HG03095 (cell line): Measurements from ENCODE around the gene NDFIP1.
"Not testable (repeated sequence)": the region's sequence is repeated elsewhere in the genome, so short reads cannot be mapped to it uniquely, and the experiment has no call there.

Experiments used
- ATAC-seq: cut with Tn5 transposase; IDR thresholded peaks from one replicate; pipeline ENCODE4 v1.9.1; 2021; ENCODE audit warnings: moderate library complexity; ENCODE audit not compliant: unreplicated experiment

NDFIP1 gene

DNA sequence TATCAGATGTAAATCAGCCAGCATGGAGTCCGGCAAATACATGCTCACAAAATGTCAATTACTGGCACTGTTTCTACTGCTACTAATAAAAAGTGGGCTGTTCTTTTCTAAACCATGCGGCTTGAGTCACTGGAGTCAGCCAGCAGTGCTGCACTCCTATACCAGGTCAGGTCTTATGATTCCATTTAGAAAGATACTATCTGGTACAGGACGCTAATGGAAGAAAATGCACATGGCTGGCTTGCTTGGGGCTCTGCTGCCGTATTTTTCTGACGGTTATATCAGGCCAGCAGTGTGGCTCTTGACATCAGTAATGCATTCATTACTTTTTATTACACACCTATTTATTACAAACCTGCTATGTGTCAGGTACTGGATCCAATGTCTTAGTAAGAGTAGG lies 74.3 kb downstream of the NDFIP1 start:
- ATAC-seq = no peak

DNA sequence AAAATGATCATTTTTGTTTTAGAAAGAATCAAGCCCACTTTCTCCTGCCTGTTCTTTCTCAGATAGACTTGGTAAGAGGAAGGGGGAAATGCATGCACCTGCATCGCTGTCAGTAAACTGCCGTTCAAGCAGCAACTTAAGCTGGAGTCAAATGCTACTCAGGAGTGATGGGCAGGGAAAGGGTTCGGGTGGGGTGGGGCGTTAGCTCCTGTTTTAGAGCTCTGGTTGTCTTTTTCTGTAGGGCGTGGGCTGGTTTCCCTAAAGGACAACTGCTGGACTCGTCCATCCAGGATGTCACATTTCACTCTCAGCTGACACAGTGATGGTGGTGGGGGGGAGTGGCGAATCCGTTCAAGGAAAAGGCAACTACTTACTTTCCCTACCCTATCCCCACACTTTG lies 75.0 kb downstream of the NDFIP1 start:
- no peak for ATAC-seq

DNA sequence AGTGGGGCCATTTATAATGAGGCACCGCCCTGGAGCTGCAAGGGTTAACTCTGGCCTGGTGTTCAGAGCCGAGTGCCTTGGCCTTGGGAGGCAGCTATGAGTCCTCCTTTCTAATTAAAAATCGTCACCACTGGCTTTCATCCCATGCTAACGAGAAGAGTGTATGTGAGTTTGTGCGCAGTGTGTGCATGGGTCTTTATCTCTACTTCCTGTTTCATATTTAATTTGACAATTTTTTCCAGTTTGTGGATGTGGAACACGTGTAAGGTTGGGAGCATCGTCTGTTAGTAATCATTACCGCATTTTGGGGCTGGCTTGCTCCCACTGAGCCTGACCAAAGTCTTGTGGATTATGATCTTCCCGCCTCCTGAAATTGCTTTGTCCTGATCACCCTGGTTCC lies 76.4 kb downstream of the NDFIP1 start:
- ATAC-seq = no peak

DNA sequence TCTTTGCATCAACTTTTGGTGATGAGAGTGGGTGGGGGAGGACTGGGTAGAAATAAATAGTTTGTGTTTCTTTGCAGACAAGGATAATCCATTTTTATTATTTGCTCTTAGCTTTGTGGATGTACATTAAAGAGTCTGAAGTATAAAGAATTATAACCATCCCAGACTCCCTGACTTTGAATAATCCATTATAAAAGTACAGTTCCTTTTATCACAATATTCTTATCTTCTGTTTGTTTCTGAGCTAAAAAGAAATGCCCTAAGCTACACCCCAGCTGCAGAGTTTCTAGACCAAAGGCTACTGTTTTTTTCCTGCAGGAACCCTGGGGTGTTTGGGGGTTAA lies 77.9 kb downstream of the NDFIP1 start:
- ATAC-seq = no peak

DNA sequence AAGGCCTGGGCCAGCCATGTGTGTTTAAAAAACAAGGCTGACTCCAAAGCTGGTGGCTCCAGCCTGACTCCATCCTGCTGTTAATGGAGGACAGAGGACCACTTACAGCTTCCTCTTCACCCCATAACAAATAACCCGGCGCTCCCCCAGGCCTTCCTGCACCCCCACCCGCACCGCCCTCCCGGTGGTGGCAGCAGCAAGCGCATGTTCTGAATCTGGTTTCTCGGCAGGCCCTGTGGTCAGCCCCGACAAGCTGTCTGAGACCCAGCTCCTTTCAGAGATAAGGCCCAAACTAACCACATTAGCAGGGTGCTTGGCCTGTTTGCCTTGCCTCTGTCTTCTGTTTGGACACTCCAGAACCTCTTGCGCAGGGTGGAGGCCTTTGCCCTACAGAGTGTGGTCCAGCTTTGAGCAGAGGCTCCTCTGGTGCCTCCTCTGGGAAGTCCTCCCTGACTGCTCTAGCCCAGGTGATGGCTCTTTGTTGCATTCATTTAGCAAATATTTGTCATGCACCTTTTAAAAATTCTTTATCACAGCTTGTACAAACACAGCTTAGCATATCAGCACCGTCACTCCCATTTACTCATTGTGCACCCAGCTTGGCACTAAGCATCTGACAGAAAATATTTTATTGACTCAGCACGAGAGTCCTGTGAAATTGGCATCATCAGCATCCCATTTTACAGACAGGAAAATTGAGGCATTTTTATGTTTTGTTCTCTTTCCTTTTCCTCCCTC lies 78.4 kb downstream of the NDFIP1 start:
- no peak for ATAC-seq

DNA sequence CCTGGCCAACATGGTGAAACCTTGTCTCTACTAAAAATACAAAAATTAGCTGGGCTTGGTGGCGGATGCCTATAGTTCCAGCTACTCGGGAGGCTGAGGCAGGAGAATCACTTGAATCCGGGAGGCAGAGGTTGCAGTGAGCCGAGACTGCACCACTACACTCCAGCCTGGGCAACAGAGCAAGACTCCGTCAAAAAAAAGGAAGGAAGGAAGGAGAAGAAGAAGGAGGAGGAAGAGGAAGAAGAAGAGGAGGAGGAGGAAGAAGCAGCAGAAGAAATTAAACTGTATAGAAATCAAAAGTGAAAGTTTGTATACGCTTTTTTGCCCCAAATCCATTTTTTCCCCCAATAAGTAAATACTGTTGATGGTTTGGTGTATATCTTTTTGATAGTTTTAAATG lies 80.1 kb downstream of the NDFIP1 start:
- not testable (repeated sequence) for ATAC-seq

DNA sequence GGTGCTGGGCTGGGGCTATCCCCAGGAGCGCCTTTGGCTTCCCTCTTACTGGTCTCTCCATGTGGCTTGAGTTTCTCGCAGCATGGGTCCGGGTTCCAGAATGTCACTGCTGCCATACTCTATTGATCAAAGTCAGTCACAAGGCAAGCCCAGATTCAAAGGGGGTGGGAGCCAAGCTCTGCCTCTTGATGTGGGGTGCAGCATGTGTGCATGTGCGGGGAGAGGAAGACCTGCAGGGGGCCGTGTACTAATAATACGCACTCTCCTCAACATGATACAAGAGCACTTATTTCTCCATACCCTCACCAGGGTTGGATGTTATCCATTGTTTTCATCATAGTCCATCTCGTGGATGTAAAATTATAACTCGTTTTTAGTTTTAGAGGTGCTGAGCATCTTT lies 81.2 kb downstream of the NDFIP1 start:
- no peak for ATAC-seq

DNA sequence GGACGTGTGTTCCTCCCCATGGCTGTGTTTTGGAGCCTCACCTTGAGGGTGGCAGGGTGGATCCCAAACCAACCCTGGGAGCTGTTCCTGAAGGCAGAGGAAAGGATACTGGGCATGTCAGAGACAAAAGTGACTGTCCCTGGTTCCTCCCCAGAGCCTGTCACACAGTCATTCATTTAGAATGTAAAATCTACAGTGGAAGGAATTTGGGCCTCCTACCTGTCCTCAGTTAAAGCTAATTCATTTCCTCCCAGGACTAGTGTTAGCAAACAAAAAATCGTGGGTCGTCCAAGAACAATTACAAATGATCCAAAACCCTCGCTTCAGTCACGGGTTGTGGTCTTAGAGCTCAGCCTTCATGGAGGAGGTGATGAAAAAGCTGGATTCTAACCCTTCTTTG lies 83.2 kb downstream of the NDFIP1 start:
- ATAC-seq = no peak

DNA sequence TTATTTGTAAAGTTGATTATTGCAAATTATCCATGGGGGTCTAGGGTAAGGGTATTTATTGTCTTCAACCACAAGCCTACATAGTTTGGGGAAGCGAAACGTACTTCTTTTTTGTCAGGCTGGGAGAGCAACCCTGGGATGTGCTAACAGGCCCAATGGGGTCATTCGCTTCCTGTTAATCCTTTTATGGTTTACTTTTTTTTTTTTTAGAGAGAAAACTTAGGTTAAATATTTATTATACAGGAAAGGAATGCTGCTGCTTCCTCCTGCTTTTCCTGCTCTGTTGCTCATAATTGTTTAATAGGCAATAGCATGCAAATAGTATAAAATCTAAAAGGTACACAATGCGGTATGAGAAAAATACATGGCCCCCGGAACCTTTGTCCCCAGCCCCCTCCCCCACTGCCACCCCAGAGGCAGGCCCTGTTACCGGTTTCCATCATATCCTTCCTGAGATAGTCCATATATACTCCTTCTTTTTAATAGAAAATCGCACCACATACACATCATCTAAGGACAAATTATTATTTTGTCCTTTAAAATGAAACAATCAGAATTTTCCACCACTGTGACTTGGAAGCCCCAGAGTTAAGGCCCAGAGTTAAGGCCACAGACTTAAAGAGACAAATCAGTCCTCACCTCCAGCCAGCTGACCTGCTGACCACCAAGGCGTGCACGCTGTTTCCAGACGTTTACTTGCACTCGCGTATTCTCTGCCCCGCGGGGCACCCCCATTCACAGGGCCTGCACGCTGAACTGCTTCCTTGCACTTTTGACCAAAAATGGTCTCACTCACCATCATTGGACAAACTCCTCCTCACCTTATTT lies 83.9 kb downstream of the NDFIP1 start:
- ATAC-seq = no peak

DNA sequence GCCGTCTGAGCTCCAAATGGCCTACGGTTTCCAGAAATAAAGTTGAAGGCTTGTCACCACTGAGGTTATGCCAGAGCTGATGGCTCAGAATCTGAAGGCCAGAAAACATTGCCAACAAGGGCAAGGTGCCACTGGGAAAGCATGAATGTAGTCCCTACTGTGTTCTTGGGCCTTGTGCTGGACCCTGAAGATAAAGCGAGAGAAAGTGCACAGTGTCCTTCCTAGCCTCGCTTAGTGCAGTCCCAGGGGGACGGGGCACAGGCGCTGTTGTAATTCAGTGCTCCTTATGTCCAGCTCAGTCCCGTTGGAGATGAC lies 84.5 kb downstream of the NDFIP1 start:
- ATAC-seq = no peak

DNA sequence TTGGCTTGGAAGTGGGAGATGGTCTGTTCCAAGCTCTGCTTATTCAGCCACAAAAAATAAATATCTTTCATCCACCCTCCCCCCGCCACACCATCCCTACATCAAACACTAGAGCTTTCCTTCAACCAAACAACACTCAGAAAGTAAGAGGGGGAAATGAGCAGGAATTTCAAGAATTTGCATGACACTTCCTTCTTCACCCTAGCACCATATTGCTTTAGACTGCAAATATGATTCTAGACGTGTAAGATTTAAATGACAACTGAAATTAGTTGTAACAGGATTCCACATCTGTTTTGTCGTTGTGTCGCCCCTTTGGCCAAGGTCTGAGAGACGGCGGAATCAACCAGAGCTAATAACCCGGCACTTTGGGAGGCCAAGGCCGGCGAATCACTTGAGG lies 88.5 kb downstream of the NDFIP1 start:
- no peak for ATAC-seq

DNA sequence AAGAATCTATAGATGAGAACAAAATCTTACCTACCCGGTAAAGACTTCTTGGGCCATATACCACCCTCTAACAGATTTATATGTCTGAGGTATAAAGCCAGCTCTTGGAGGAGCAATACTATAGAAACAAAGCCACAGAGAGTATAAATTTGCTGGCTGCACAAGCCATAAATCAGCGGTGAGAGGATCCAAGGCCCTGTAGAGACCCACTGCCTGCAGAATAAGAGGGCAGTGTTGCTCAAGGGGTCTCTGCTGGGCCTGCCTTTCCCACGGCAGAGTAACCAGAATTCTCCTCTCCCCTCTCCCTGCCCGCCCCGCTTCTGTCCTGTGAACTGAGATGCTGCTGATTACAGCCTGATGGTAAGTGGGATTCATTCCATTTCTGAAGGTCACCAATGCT lies 89.2 kb downstream of the NDFIP1 start:
- no peak for ATAC-seq

DNA sequence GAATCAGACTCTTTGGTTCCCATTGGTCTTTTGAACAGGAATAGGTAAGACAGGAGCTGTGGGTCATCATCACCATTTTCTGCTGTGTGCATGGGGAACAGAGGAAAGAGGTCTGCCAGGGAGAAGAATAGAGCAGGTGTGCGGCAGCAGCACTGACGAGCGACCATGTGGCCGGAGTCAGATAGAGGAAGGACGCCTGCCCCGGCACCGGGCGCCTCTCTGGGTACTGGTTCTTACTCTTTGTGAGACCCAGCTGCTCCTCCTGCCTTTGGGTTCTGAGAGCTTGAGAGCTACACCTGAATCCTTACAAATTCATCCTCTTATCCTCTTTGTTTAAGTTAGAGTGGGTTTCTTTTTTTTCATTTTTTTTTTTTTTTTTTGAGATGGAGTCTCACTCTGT lies 90.8 kb downstream of the NDFIP1 start:
- no peak for ATAC-seq

DNA sequence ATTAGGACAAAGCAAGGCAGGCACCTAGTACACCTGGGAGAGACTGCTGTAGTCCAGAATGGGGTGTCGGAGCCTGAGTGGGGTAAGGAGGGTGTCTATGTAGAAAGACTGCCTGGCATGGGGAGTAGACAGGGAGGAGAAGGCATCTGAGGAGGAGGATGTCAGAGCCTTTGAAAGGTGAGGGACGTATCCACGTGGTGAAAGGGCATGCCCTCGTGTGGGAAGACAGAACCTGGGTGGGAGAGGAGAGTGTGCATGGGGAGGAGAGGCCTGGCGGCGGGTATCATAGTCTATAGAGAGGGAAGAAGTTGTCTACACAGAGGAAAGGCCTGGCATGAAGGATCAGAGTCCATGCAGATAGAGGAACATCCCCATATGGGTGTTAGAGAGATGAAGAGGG lies 91.8 kb downstream of the NDFIP1 start:
- ATAC-seq = no peak

DNA sequence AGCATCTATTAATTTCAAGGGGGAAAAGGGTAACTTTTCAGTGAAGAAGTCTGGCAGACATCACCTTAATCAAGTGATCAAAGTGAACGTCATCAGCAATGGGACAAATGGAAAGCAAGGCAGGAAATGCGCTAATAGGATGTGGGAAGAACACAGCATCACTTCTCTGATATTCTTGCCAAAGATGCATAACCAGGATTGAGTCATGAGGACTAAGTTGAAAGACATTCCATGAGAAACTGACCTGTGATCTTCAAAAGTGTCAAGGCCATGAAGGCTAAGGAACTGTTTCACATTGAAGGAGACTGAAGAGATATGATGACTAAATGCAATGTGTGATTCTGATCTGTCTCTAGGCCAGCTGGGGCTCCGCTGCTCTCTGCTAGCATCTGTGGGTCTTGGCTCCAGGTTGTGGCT lies 92.9 kb downstream of the NDFIP1 start:
- no peak for ATAC-seq

DNA sequence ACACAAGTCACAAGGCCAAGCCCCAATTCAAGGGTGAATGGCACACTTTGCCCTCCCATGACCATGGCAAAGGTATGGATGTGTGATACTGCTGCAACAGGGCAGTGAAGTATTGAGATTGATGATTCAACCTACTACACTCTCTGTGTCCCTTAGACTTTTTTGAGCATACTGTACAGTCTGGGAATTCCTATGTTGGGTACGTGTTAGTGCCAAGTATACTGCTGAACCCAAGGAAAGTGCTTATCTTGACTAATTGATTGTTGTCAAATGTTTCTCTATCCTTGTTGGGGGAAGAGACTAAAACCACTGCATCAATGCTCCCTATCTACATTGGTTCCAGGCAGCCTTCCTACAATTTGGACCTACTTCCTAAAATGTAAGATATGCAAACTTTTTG lies 93.7 kb downstream of the NDFIP1 start:
- ATAC-seq = no peak
